Activated CD8-positive, alpha-beta T cell treated with anti-CD3 and anti-CD28 coated beads for 36 hours (primary cell): Measurements from ENCODE around the gene SYT13. TPM values are rescaled to one million over a fixed set of nuclear protein-coding genes. Genes with fewer than 3 reads are reported as not detected.

Experiments used
- ATAC-seq: fragments of 200-7000 bp; cut with Tn5 transposase; one replicate; pipeline ENCODE4 v1.10.0; 2021; ENCODE audit warnings: mild to moderate bottlenecking, moderate library complexity
- CTCF ChIA-PET: fragments of 350-600 bp; sonication (Branson Sonifier 250); formaldehyde crosslinking; loops from one replicate; lab custom pipeline; 2021; ENCODE audit warnings: antibody characterized with exemption; lab: Charles Lee
- POLR2A ChIA-PET: fragments of 350-600 bp; sonication (Branson Sonifier 250); formaldehyde crosslinking; loops from one replicate; lab custom pipeline; 2021; ENCODE audit warnings: antibody characterized with exemption; lab: Charles Lee
- DNase-seq: peaks from one replicate; pipeline ENCODE4 v3.0.0-alpha.2; 2020
- H3K27ac Mint-ChIP-seq: one replicate; pipeline ENCODE4 v1.8.0; 2021; ENCODE audit warnings: mild to moderate bottlenecking, mixed read lengths
- H3K27me3 Mint-ChIP-seq: one replicate; pipeline ENCODE4 v1.8.0; 2021; ENCODE audit warnings: mixed read lengths
- H3K36me3 Mint-ChIP-seq: one replicate; pipeline ENCODE4 v1.8.0; 2021; ENCODE audit warnings: low read depth, mixed read lengths
- H3K4me1 Mint-ChIP-seq: one replicate; pipeline ENCODE4 v1.8.0; 2021; ENCODE audit warnings: low read depth, mixed read lengths
- H3K4me3 Mint-ChIP-seq: one replicate; pipeline ENCODE4 v1.8.0; 2021; ENCODE audit warnings: mild to moderate bottlenecking, moderate library complexity, mixed read lengths
- H3K9me3 Mint-ChIP-seq: one replicate; pipeline ENCODE4 v1.8.0; 2021; ENCODE audit warnings: mixed read lengths
- CTCF ChIP-seq: fragments of 200-600 bp; IDR thresholded peaks from one replicate; pipeline ENCODE4 v1.8.0; 2022; ENCODE audit warnings: antibody characterized with exemption, mild to moderate bottlenecking
- intact Hi-C: fragments of 100-400 bp; cut with micrococcal nuclease; formaldehyde crosslinking; loops from one replicate; pipeline ENCODE4 v1.10.0; 2022
- total RNA-seq, 2 experiments: library from RNA; stranded (reverse); gene quantifications; one replicate each; pipeline ENCODE4 v1.2.3, GENCODE V29; 2021

Gene SYT13
- total RNA-seq, 2 experiments from 2014 or later, result not detected

GRCh38 chr11:45218705-45219104 is 67.4 kb downstream of the SYT13 start:
- ATAC-seq (no peak), DNase-seq (no peak)
- Mint-ChIP-seq H3K4me3 (no peak overlapping the region), H3K36me3 (no peaks in the 10 kb centered on the region), H3K27ac (no peak overlapping the region), H3K27me3 (no peaks in the 10 kb centered on the region), H3K9me3 (no peaks in the 10 kb centered on the region), H3K4me1 (peaks cover 3% of the 10 kb centered on the region)
- TF ChIP-seq CTCF, result no peak
- CTCF ChIA-PET, result interaction anchor here (1.5 kb wide), 1 partner anchor 10 kb away, joined by 3 read pairs; no protein-coding TSS in a partner anchor
- intact Hi-C loops, result no loop called here
- POLR2A ChIA-PET, result no interaction called here

DNA sequence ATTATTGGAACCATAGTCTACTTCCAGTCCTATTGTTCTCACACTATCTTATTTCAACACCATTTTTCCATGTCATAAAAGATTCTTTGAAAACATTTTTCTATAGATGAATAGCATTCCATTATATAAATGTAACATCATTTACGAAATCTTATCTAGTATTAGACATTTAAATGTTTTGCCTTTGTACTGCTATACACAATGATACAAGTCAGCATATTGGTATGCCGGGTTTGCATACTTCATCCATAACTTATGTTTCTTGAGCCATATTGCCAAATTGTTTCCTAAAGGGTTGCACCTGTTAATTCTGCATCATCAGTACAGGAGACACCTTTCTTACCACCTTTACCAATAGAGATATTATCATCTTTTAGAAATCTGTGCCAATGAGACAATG is 68.2 kb downstream of the SYT13 start:
- ChIA-PET POLR2A (no interaction called here), CTCF (interaction anchor here (1.5 kb wide), 1 partner anchor 11 kb away, joined by 3 read pairs; no protein-coding TSS in a partner anchor)
- DNase-seq (no peak), ATAC-seq (no peak)
- H3K27ac Mint-ChIP-seq, result no peak overlapping the region
- H3K4me1 Mint-ChIP-seq, result peaks cover 3% of the 10 kb centered on the region
- no peaks in the 10 kb centered on the region for H3K36me3 Mint-ChIP-seq
- H3K4me3 Mint-ChIP-seq, result no peak overlapping the region
- H3K9me3 Mint-ChIP-seq, result no peaks in the 10 kb centered on the region
- no peaks in the 10 kb centered on the region for H3K27me3 Mint-ChIP-seq
- intact Hi-C loops, result no loop called here
- TF ChIP-seq CTCF, result no peak

DNA sequence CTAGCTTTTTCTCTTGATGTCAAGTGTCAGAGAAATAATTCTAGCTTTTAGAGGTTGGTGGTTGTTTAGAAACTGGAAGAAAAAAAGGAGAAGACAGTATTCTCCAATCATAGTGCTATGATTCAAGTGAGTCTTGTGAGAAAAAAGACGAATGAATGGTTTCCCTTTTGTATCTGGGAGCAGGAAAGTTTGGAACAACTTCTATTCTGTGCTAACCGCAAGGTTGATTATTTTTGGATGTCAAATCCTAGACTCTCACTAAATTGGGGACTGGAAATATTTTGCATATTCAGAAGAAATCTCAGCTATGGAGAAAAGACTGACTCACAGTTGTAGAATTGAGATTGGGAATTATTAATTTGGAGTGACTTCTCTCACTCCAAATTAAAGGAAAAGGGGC is 69.2 kb downstream of the SYT13 start:
- CTCF ChIA-PET, result interaction anchor here (1.3 to 2.4 kb wide), 3 partner anchors 17 to 109 kb away, joined by 3 to 9 read pairs (median 4); no protein-coding TSS in a partner anchor
- POLR2A ChIA-PET, result no interaction called here
- H3K27ac Mint-ChIP-seq, result no peak overlapping the region

GRCh38 chr11:45216031-45216430 is 70.1 kb downstream of the SYT13 start:
- Mint-ChIP-seq H3K27me3 (no peaks in the 10 kb centered on the region), H3K4me1 (peaks cover 3% of the 10 kb centered on the region), H3K27ac (no peak overlapping the region), H3K36me3 (no peaks in the 10 kb centered on the region), H3K9me3 (no peaks in the 10 kb centered on the region), H3K4me3 (no peak overlapping the region)
- ATAC-seq, result no peak
- POLR2A ChIA-PET, result interaction anchor here (1.4 kb wide), 1 partner anchor 10 kb away, joined by 3 read pairs; no protein-coding TSS in a partner anchor
- TF ChIP-seq CTCF, result no peak
- intact Hi-C loops, result no loop called here
- CTCF ChIA-PET, result interaction anchor here (1.3 to 2.4 kb wide), 3 partner anchors 18 to 108 kb away, joined by 3 to 9 read pairs (median 4); no protein-coding TSS in a partner anchor
- no peak for DNase-seq

More for the DNA sequence above, 69.2 kb downstream of the SYT13 start:
- no peak overlapping the region for H3K4me3 Mint-ChIP-seq
- H3K27me3 Mint-ChIP-seq, result no peaks in the 10 kb centered on the region
- ATAC-seq (no peak), DNase-seq (no peak)
- no peak for TF ChIP-seq CTCF
- H3K36me3 Mint-ChIP-seq, result no peaks in the 10 kb centered on the region
- intact Hi-C loops, result no loop called here
- H3K4me1 Mint-ChIP-seq, result peaks cover 3% of the 10 kb centered on the region
- H3K9me3 Mint-ChIP-seq, result no peaks in the 10 kb centered on the region

DNA sequence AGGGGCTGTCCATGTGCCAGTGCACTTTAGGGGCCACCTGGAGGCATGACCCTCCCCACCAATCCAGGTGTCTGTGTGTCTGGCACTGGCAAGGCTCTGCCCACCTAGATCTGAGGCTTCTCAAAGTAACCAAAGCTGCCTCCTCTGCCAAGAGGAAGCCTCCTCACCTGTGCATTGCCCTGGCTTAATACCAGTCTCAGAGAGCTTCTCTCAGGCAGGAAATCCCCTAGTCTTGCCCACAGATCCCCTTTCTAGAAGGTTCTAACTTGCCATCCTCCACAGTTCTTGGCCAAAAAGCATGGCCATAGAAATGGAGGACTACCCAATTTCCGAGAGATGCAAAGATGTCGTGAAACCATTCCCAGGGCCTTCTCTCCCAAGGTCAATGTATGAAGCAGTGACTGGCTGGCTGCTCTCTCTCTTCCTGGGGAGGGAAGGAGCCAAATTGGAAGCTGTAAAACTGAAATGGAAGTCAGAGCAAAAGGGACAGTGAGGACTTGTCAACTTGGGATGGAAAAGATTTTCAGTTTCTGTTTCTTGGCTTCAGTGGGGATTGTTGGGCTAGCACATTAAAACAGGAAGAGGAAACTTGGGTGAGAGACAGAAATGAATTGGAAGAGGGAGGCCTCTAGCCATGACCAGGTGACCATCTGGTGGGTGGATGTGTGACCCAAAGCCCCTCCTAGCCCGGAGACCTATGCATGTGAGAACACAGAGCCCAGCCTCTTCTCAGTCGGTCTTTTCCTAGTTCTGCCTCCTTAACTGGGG is 70.9 kb downstream of the SYT13 start:
- POLR2A ChIA-PET, result interaction anchor here (1.4 kb wide), 1 partner anchor 9 kb away, joined by 3 read pairs; no protein-coding TSS in a partner anchor
- CTCF ChIA-PET, result interaction anchor here (2.4 kb wide), 1 partner anchor 19 kb away, joined by 9 read pairs; no protein-coding TSS in a partner anchor
- no peak for DNase-seq
- ATAC-seq, result no peak
- TF ChIP-seq CTCF, result no peak
- Mint-ChIP-seq H3K27me3 (no peaks in the 10 kb centered on the region), H3K36me3 (no peaks in the 10 kb centered on the region), H3K4me1 (peaks cover 3% of the 10 kb centered on the region), H3K9me3 (no peaks in the 10 kb centered on the region), H3K27ac (peak overlapping the region; percentile 10), H3K4me3 (no peak overlapping the region)
- intact Hi-C loops, result no loop called here
